GM18909 (cell line): ENCODE data around the gene LAMA2.

Source experiments
- ATAC-seq: cut with Tn5 transposase; IDR thresholded peaks from one replicate; pipeline ENCODE4 v1.9.1; 2021; ENCODE audit warnings: mild to moderate bottlenecking; ENCODE audit not compliant: unreplicated experiment, poor library complexity

Gene LAMA2

GRCh38 chr6:129282019-129282418, 399.1 kb downstream of the LAMA2 start:
- no peak for ATAC-seq

DNA sequence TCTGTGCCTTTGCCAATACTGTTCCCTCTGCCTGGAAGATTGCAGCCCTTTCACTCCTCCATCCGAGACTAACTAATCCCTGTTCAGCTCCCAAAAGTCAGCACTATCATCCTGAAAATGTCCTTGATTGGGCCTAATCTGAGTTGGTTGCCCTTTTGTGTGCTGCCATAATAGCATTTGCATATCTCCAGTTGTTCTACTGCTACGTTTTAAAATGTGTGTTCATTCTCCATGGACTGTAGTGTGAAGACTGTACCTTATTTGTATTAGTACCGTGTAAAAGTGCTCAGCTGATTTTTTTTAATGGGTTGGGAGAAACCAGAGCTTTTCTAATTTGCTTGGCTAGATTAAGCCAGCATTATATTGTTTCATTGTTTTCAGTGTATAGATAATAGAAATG, 401.3 kb downstream of the LAMA2 start:
- ATAC-seq, result no peak

GRCh38 chr6:129287231-129288177, 404.6 kb downstream of the LAMA2 start:
- no peak for ATAC-seq

DNA sequence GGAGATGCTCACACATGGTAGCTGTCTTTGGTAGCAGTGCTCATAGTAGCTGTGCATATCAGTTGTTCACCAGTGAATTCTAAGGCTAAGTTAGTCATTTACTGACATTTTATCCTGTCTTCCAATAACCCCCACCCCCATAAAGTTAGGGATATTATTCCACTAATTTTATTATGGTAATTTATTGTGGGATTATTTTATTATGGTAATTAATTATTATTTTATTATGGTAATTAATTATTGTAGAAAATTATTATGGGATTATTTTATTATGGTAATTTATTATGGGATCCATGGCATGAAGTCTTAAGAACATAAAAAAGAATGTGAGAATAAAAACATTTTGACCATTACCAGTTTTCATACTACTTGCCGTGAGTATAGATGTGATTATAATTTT, 406.5 kb downstream of the LAMA2 start:
- ATAC-seq, result no peak

DNA sequence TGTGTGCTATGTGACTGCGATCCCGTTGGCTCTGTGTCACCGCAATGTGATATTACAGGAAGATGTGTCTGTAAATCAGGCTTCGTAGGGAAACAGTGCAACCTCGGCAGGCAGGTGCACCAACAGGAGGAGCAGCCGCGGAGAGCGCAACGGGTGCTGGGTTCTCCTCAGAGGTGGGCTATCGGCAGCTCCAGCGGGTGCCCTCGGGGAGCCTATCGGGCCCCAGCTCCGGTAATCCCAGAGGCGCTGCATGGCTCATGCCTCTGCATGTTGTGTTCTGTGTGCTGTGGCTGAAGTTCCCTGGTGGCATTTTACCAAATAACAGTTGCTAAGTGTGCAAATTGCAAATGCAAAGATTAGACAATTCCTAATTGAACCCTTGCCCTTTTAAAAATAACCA, 409.9 kb downstream of the LAMA2 start:
- no peak for ATAC-seq

GRCh38 chr6:129297592-129297991, 414.7 kb downstream of the LAMA2 start:
- ATAC-seq, result no peak

DNA sequence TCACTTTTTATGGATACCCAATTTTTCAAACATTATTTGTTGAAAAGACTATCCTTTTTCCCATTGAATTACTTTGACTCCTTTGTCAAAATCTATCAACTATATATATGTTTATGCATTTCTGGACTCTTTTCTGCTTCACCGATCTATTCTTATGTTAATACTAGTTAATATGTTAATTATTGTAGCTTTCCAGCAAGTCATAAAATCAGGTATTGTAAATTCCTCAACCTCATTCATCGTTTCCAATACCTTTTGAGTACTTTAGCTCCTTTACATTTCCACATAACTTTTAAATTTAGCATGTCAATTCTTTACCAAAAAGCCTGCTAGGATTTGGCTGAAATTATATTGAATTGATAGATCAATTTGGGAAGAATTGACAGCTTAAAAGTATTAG, 419.7 kb downstream of the LAMA2 start:
- no peak for ATAC-seq

GRCh38 chr6:129306826-129307225, 423.9 kb downstream of the LAMA2 start:
- ATAC-seq, result no peak

DNA sequence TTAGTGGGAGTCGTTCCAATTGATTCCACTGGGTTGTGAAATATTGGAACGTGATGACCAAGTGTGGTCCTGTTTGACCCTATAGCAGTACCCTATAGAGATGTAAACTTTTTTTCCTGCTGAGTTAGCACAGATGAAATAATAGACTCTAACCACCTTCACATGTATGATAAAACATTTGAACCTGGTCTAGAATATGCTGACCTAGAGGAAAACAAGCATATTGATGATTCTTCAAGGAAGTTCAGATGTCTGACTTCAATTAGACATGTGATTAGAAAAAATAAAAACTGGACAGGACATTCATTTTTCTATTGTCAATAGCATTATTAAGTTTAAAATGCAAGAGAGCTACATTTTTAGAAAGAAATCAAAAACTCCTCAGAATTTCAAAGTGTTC, 424.9 kb downstream of the LAMA2 start:
- no peak for ATAC-seq

DNA sequence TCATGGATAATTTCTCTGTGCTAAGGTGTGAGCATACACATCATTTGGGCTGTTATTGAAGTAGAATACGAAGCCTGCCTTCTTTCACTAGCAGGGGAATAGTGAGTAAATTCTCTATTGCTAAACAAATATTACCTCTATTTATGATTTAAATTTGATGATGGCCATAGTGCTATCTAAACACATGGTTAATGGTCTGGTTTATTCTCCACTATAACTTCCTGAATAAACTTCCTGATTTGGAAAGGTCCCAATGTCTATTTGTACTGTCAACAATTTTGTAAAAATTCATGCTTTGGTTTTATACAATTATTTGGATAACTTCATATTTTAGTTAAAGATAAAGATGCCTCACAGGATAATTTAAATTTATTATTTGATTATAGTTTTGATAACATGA, 426.2 kb downstream of the LAMA2 start:
- ATAC-seq, result no peak

DNA sequence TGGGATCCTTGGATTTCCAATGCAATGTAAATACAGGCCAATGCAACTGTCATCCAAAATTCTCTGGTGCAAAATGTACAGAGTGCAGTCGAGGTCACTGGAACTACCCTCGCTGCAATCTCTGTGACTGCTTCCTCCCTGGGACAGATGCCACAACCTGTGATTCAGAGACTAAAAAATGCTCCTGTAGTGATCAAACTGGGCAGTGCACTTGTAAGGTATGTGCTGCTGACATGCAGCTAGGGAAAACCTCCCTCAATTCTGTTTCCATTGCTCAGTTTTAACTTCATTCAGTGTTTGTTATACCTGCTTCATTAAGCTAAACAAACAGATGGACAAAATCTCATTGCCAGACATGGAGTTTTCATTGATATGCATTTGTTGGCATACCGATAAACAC, 429.9 kb downstream of the LAMA2 start:
- no peak for ATAC-seq

- ATAC-seq, result no peak
These were observed 431.6 kb downstream of the LAMA2 start for GRCh38 chr6:129314575-129314974.

DNA sequence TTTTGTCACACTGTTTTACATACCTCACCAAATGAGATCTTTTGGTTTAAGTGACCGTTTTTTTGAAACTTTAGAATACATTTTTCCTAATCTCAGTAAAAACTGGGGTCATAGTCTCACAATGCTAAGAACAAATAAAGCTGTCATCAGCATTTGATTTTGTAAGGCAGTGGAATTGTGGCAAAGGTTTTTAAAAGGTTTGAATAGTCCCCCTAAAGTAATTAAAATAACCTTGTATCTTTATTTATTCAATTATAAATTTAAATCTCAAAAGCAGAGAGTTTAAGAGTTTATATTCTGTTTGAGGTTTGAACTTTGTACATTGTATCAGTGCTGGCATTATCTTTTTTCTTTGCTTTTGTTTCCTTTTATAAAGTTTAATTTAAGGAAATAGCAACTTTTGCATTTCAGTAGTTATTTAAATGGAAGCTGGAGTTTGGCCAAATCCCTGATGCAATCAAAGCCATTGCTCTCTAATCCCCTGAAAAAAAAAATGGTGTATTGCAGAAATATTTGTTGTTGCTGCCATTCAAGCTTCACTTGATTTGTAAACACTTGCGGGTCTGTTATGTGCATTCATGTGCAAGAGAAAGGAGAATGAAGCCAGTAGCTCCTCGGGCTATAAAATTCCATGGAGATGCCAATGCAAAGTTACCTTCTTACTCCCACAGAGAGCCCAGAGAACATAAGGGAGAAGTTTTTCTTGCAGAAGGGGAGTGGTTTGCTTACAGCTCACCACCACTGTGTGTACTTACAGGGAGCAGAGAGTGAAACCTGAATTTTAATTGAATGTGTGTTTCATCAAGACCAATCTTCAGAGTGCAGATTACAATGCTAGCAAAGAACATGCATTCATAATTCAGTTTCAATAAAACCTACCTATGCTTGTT, 435.2 kb downstream of the LAMA2 start:
- no peak for ATAC-seq

DNA sequence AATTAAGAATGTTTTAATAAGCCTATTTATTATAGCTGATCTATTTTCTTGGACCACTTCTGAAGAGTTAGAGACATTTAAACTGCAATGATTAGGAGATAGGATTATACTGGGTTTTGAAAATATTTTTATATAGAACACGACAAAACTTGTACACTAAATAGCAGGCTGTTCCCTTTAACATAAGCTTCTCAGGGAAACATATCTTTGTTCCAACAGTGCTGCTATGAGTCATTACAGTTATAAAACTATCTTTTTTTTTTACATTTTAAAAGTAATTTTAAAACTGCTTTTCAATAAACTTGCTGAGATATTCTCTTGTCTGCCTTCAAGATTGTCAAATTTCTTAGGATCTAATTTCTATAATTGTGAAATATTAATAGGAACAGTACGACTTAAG, 438.0 kb downstream of the LAMA2 start:
- no peak for ATAC-seq

- ATAC-seq, result no peak
These were observed 438.4 kb downstream of the LAMA2 start for GRCh38 chr6:129321303-129321702.

DNA sequence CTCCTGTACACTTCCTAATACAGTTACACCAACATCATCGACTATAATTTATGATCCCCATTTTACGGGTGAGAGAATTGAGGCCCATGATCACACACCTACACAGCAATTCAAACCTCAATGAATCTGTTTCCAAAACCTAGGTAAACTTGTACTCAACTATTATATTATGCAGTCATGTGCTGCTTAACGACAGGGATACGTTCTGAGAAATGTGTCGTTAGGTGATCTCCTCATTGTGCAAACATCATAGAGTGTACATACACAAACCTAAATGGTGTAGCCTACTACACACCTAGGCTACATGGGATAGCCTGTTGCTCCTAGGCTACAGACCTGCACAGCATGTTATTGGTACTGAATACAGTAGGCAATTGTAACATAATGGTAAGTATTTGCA, 441.4 kb downstream of the LAMA2 start:
- no peak for ATAC-seq

GRCh38 chr6:129329678-129330077, 446.7 kb downstream of the LAMA2 start:
- ATAC-seq, result no peak

DNA sequence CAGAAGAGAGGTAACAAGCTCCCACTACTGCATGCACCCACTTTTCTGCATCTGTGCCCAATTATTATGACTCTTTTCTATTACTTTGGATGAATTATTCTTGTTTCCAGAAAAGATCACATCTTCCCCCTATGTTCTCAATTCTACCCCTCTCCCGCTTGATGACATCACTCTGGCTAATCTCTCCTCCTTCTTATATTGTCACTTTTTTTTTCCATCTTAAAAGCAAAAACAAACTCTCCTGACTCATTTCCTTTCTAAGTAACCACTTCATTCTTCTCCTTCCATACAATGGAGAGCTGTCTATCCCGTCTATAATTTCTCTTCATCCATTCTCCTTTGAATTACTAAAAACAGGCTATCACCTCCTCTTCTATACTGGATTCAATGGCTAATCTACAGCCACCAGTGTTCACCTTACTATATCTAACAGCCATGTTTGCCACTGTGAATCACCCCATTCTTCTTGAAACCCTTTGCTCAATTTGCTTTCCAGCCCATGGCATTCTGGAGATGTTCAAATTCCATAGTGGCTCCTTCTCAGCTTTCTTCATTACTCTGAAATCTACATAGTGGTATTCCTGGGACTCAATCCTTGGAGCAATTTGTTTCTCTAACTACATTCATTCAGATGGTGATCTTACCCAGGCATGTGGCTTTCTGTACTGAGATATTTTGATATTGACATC, 448.7 kb downstream of the LAMA2 start:
- no peak for ATAC-seq

GRCh38 chr6:129335792-129336191, 452.9 kb downstream of the LAMA2 start:
- ATAC-seq, result no peak

DNA sequence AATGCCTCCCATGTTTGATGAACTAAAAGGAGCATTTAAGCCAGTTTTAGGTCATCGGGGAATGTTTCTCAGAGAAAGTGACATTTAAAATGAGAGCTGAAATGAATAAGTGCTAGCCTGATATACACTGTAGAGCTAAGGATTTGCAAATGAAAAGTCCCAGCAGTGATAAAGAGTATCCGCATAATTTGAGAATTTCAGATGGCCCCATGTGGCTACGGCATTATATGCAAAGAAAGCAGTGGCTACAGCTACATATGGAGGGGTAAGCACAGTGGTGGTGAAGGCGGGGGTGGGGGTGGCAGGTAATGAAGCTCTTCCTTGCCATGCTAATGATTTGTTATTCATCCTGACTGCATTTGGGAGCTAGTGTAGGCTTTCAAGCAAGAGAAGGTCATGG, 455.7 kb downstream of the LAMA2 start:
- no peak for ATAC-seq

DNA sequence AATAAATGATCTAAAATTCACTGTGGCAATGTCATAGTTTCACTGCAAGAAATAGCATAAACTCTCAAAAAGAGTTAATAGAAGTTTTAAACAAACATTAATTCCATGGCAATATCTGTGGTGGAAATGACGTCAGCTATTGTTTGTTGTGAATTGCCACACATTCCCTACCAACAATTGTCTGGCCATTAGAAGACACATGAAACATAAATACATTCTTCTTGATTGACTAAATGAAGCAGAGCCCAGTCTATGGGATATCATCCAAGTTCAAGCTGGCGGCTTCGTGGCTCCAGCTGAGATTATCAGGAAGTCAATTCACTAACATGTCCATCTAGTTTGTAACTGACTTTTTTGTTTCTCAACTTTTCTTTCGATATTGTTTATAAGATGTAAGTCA, 458.0 kb downstream of the LAMA2 start:
- ATAC-seq, result no peak
